ENCODE measurements around the gene HMGB2. TPM values are rescaled to one million over a fixed set of nuclear protein-coding genes. Genes with fewer than 3 reads are reported as not detected.

HMGB2 gene
- total and polyA plus RNA-seq, 2 of the 8 experiments (the other 6 are each of a cell fraction or from before 2014, with no cell fraction given): 54.7 to 218 TPM

DNA sequence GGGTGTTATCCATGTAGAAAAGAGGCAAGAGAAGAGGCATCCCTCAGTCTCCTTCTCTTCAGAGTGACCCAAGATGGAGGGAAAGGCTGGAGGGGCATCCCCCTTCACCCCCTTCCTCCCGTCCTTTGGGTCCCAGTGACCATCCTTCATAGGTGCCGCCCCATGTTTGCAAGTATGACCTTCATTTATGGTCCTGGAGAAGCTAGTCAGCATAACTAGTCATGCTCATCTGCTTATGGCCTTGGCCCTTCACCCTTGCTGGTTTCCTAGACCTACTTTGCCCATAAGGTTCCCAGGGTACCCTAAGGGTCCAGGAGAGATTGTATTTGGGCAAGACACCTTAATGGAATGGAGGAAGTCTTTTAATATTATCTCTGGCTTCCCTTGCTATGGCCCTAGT lies 46.7 kb downstream of the HMGB2 start:
- Histone ChIP-seq H2BK20ac (ENCODE audit: low read length) (no peak overlapping the region), H2BK12ac (ENCODE audit: low read depth, low read length) (no peak overlapping the region), H3K9ac (replicated peaks in 1 of 4; ENCODE audit: extremely low read depth in 1 of 4, low read depth in 3 of 4, low read length in 3 of 4) (no peak overlapping the region), H2BK5ac (ENCODE audit: low read depth, low read length) (no peak overlapping the region), H3K18ac (ENCODE audit: extremely low read depth, low read length) (no peak overlapping the region), H3K79me2 (ENCODE audit: control insufficient read depth in 1 of 2, insufficient read depth in 2 of 2, low read length in 2 of 2) (peaks cover 0 to 36% of the 10 kb centered on the region in 2 experiments; a peak in 2 of 4 replicates), H2AFZ (ENCODE audit: low read length) (no peak overlapping the region), H2AK5ac (ENCODE audit: low read depth, low read length) (no peak overlapping the region), H3K79me1 (ENCODE audit: low read depth, low read length) (no peaks in the 10 kb centered on the region; the same call in 1 of the 2 replicates), H4K8ac (ENCODE audit: extremely low read depth, insufficient read depth, low read length) (no peak overlapping the region), H4K5ac (ENCODE audit: insufficient read length, low read depth, low read length) (no peak overlapping the region), H3K36me3 (ENCODE audit: control insufficient read depth in 2 of 4, insufficient read depth in 4 of 4, low read length in 3 of 4) (peaks cover 0 to 32% (median 7%) of the 10 kb centered on the region in 4 experiments; a peak in 3 of 8 replicates), H3K4me2 (ENCODE audit: insufficient read depth in 1 of 2, low read depth in 2 of 2, low read length in 2 of 2) (no peak overlapping the region), H3K4ac (replicated peaks; ENCODE audit: insufficient read length, low read depth, low read length) (no peak overlapping the region), H3K27ac (ENCODE audit: low read depth, low read length) (no peak overlapping the region), H2BK120ac (replicated peaks; ENCODE audit: low read depth, low read length) (no peak overlapping the region), H3K23me2 (ENCODE audit: low read depth, low read length) (no peaks in the 10 kb centered on the region), H4K20me1 (replicated peaks in 1 of 2; ENCODE audit: control insufficient read depth in 1 of 2, insufficient read depth in 2 of 2, low read length in 2 of 2) (no peaks in the 10 kb centered on the region), H3K23ac (ENCODE audit: insufficient read length) (no peak overlapping the region), H2BK15ac (ENCODE audit: low read length) (no peak overlapping the region), H3K14ac (ENCODE audit: insufficient read length) (no peak overlapping the region), H3K9me3 (ENCODE audit: insufficient read depth in 2 of 2, low read depth in 1 of 2, low read length in 1 of 2) (peaks cover 30 to 36% of the 10 kb centered on the region in 2 experiments), H3K56ac (replicated peaks; ENCODE audit: insufficient read length, low read depth, low read length) (no peak overlapping the region), H4K91ac (replicated peaks; ENCODE audit: insufficient read length, low read length) (no peak overlapping the region), H3K27me3 (replicated peaks in 1 of 4; ENCODE audit: control insufficient read depth in 3 of 4, extremely low read depth in 1 of 4, insufficient read depth in 3 of 4, low read length in 3 of 4) (peaks cover 0 to 1% (median 0%) of the 10 kb centered on the region in 4 experiments; a peak in 1 of 7 replicates), H3K4me1 (replicated peaks in 1 of 4; ENCODE audit: control insufficient read depth in 3 of 4, insufficient read depth in 4 of 4, low read length in 3 of 4) (0 out of 7 replicates have a peak, but pooled peaks cover 0 to 1% (median 0%) of the 10 kb centered on the region in 4 experiments), H3K4me3 (ENCODE audit: extremely low read depth in 1 of 4, insufficient read depth in 2 of 4, low read depth in 3 of 4, low read length in 4 of 4) (no peak overlapping the region)
- POLR2A ChIA-PET (ENCODE audit: partially characterized antibody): no interaction called here
- DNase-seq (ENCODE audit: low read depth in 1 of 2, low spot score in 2 of 2) (no peak), FAIRE-seq (no peak)
- CTCF ChIA-PET (ENCODE audit: partially characterized antibody): interaction anchor here (0.6 to 5.4 kb wide), 18 partner anchors 8 to 274 kb away, joined by 3 to 33 read pairs (median 4); no protein-coding TSS in a partner anchor
- WGBS, 2 experiments (ENCODE audit: extremely low coverage in 1 of 2, insufficient coverage in 1 of 2, insufficient read length in 1 of 2, insufficient replicate concordance in 2 of 2, low coverage in 1 of 2, low lambda C conversion rate in 2 of 2, missing lambda C conversion rate in 1 of 2): 93% methylated on average over 2 of the region's 2 CpGs; no CpG with 5 or more reads in 1 of the 2 experiments
- TF ChIP-seq TAF1 (IDR thresholded peaks at IDR 0.05; ENCODE audit: low read depth, low read length) (no peak), SAP30 (IDR thresholded peaks at IDR 0.05; ENCODE audit: insufficient read depth, insufficient replicate concordance, low read length) (no peak), ATF2 (IDR thresholded peaks at IDR 0.05; ENCODE audit: low read length) (no peak), RNF2 (IDR thresholded peaks at IDR 0.05; ENCODE audit: borderline replicate concordance, low read depth, low read length, missing control alignments, poor library complexity, severe bottlenecking) (no peak)
